Activated T-cell treated with anti-CD3 and anti-CD28 coated beads, Interleukin-2, amount 50 U/mL, for 24 hours (primary cell): ENCODE measurements around the gene LDB3.
"Not testable (repeated sequence)": the region's sequence is repeated elsewhere in the genome, so short reads cannot be mapped to it uniquely, and the experiment has no call there.

Experiments
- DNase-seq: peaks from one replicate; pipeline ENCODE4 v3.0.0-alpha.2; 2020
- H3K27ac Mint-ChIP-seq: 2 replicates; pipeline ENCODE4 v1.8.0; 2020; ENCODE audit warnings: mild to moderate bottlenecking, mixed read lengths
- H3K27me3 Mint-ChIP-seq: 2 replicates; pipeline ENCODE4 v1.8.0; 2020; ENCODE audit warnings: mixed read lengths
- H3K36me3 Mint-ChIP-seq: 2 replicates; pipeline ENCODE4 v1.8.0; 2020; ENCODE audit warnings: low read depth, mixed read lengths
- H3K4me1 Mint-ChIP-seq: 2 replicates; pipeline ENCODE4 v1.8.0; 2020; ENCODE audit warnings: low read depth, mixed read lengths
- H3K4me3 Mint-ChIP-seq: 2 replicates; pipeline ENCODE4 v1.8.0; 2020; ENCODE audit warnings: mild to moderate bottlenecking, moderate library complexity, mixed read lengths
- H3K9me3 Mint-ChIP-seq: 2 replicates; pipeline ENCODE4 v1.8.0; 2020; ENCODE audit warnings: mixed read lengths

Gene LDB3

DNA sequence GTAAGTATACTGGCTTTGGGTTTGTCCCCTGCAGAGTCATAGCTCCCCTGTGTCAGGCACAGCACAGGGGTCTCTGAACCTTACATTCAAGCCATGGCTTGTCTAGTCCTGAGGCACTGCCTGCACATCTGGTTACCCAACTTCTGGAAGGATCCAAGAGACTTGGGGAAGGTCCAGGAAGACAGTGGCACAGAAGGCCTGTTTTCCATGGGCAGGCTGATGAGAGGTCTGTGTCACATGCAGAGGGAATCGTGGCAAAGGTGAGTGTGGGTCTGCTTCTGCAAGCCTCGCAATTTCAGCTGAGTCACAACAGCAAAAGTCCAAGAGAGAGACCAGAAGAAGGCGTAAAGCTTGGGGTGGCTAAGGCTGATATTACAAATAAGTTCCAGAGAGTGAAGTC lies 59.7 kb downstream of the LDB3 start:
- Mint-ChIP-seq H3K9me3 (no peaks in the 10 kb centered on the region), H3K4me1 (peaks cover 6% of the 10 kb centered on the region), H3K4me3 (no peak overlapping the region), H3K27me3 (no peaks in the 10 kb centered on the region), H3K36me3 (no peaks in the 10 kb centered on the region), H3K27ac (no peak overlapping the region)
- no peak for DNase-seq

DNA sequence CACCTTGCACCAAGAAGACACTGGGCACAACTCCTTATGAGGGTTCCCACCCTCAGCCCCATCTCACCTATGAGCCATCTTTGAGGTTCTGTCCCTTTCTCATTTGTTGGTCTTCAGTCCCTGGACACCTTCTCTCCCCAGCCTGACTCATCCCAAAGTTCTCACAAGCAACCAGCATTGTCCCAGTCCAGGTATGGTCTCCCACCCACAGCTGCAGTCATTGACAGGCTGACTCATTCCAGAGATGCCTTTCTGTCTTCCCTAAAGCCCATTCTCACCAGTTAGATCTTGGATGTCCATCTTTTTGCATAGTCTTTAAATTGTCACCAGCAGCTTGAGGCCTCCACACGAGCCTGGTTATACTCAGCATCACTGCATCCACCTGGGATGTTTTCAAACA lies 61.4 kb downstream of the LDB3 start:
- no peaks in the 10 kb centered on the region for H3K4me1 Mint-ChIP-seq
- no peak for DNase-seq
- no peaks in the 10 kb centered on the region for H3K36me3 Mint-ChIP-seq
- no peaks in the 10 kb centered on the region for H3K27me3 Mint-ChIP-seq
- no peak overlapping the region for H3K4me3 Mint-ChIP-seq
- no peaks in the 10 kb centered on the region for H3K9me3 Mint-ChIP-seq
- no peak overlapping the region for H3K27ac Mint-ChIP-seq

DNA sequence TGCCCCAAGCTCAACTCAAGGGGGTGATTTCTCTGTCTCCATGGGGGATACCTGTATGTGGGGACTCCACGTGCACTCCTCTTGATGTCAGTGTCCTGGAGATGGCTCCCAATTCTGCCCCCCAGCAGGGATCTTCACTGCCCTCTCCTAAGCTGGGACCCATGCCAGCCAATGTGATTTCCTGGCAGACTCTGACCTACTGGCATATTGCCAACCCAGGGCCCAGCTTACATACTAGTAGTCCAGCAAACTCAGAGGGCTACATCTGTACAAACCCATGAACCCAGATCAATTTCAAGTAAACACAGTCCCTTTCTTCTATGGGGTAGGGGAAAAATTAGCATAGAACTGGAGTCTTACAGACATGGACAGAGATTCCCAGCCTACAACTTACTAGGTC lies 61.9 kb downstream of the LDB3 start:
- Mint-ChIP-seq H3K36me3 (no peaks in the 10 kb centered on the region), H3K27ac (no peak overlapping the region), H3K27me3 (no peaks in the 10 kb centered on the region), H3K4me1 (no peaks in the 10 kb centered on the region), H3K4me3 (no peak overlapping the region), H3K9me3 (no peaks in the 10 kb centered on the region)
- no peak for DNase-seq

DNA sequence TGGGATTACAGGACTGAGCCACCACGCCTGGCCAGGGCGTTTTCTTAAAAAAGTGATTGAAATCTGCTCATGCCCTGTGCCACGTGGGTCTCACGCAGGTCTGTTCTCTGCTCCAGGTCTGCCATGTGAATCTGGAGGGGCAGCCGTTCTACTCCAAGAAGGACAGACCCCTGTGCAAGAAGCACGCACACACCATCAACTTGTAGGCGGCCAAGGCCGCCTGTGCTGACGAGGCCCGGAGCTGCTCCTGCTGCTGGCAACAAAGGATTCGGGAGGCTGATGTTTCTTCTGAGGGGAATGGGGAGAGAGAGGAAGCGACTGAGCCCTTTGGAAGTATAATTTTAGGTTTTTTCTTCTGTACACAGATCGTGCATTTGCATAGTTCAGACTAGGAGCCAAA lies 64.5 kb downstream of the LDB3 start:
- no peak for DNase-seq
- Mint-ChIP-seq H3K36me3 (no peaks in the 10 kb centered on the region), H3K4me1 (no peaks in the 10 kb centered on the region), H3K4me3 (no peak overlapping the region), H3K27me3 (no peaks in the 10 kb centered on the region), H3K9me3 (no peaks in the 10 kb centered on the region), H3K27ac (no peak overlapping the region)

DNA sequence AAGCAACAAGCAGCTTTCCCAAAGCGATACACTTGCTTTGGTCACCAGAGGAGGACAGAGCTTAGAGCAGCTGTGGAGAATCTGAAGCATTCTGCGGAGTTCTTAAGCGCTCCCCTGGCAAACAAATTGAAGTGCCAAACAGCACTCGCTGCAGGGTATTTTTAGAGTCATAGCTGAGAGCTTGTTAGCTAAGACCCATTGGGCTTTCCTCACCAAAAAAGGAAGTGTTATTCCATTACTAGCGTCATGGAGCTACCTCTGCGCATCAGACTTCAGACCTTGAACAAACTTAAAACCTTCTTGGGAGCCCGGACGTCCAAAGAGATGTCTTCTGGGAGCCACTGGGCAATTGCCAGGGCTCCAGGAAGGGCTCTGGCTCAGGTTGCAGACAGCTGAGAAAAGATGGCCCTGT lies 65.0 kb downstream of the LDB3 start:
- H3K36me3 Mint-ChIP-seq = no peaks in the 10 kb centered on the region
- no peak overlapping the region for H3K4me3 Mint-ChIP-seq
- no peak overlapping the region for H3K27ac Mint-ChIP-seq
- H3K9me3 Mint-ChIP-seq = no peaks in the 10 kb centered on the region
- no peaks in the 10 kb centered on the region for H3K4me1 Mint-ChIP-seq
- H3K27me3 Mint-ChIP-seq = no peaks in the 10 kb centered on the region
- DNase-seq = no peak

DNA sequence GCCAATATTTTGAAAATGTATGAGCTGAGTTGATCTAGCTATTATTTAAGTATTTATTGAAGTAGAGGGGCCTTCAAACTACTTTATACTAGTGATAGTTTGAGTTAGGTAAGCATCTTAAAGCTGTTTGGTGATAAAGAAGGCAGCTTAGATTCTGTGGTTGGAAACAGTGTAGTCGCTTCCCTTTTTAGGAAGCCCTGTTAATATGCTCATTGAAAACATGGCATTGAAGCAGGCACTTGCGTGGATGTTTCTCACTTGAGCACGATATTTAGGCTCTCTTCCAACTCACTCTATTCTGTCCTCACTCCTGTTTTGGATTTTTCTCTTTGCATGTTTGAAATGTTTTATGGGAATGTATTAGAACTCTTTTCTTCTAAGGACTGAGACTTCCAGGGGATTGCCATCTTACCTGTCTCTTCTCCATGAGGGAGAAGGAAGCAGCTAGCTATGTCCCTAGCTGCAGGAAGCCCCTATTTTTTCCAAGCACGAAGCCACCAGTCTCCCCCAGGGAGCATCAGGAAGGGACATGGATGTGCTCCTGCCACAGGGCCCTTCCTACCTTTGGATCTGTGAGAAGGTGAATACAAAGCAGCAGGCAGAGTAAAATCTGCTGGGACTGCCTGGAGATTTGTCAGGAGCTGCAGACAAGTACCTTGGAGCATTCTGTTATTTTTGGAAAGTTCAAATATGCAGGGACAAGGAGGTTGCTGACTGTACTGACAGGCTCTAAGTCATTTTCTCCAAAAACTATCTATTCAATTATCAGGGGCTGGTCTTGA lies 66.1 kb downstream of the LDB3 start:
- Mint-ChIP-seq H3K27ac (no peak overlapping the region), H3K4me3 (no peak overlapping the region), H3K27me3 (peaks cover under 1% of the 10 kb centered on the region), H3K4me1 (no peaks in the 10 kb centered on the region), H3K36me3 (no peaks in the 10 kb centered on the region), H3K9me3 (no peaks in the 10 kb centered on the region)
- DNase-seq = no peak

DNA sequence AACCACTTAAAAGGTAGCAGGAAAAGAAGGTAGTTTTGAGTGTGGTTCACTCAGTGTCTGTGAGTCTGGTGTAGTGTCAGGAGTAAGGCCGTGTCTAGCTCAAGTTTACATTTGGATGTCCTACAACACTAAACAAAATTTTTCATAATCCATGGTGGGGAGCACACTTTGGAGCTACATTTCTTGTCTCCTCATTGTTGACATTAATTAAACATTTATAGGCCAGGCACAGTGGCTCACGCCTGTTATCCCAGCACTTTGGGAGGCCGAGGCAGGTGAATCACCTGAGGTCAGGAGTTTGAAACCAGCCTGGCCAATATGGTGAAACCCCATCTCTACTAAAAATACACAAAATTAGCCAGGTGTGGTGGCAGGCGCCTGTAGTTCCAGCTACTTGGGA lies 67.0 kb downstream of the LDB3 start:
- not testable (repeated sequence) for H3K36me3 Mint-ChIP-seq, H3K4me1 Mint-ChIP-seq, H3K27ac Mint-ChIP-seq, H3K4me3 Mint-ChIP-seq, H3K9me3 Mint-ChIP-seq, H3K27me3 Mint-ChIP-seq, DNase-seq

DNA sequence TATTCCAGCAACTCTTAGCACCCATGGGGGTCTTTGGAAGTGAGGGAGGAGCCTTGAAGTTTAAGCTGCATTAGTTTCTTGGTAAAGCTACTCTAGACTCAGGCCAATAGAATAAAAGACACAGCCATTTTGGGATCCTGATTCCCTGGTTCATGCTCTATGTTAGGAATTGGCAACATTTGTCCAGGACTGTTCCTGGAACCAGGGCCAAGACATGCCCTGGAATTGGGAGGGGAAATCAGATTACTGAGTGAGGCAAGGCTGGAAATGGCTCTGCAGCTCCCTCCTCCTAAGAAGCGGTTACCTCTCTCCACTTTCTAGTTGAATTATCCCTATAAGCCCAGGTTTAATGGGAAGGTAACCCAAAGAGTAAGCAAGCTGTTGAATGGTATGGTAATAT lies 73.9 kb downstream of the LDB3 start:
- DNase-seq = no peak
- Mint-ChIP-seq H3K4me1 (no peaks in the 10 kb centered on the region), H3K9me3 (no peaks in the 10 kb centered on the region), H3K4me3 (no peak overlapping the region), H3K36me3 (no peaks in the 10 kb centered on the region), H3K27me3 (peaks cover 3% of the 10 kb centered on the region), H3K27ac (no peak overlapping the region)

DNA sequence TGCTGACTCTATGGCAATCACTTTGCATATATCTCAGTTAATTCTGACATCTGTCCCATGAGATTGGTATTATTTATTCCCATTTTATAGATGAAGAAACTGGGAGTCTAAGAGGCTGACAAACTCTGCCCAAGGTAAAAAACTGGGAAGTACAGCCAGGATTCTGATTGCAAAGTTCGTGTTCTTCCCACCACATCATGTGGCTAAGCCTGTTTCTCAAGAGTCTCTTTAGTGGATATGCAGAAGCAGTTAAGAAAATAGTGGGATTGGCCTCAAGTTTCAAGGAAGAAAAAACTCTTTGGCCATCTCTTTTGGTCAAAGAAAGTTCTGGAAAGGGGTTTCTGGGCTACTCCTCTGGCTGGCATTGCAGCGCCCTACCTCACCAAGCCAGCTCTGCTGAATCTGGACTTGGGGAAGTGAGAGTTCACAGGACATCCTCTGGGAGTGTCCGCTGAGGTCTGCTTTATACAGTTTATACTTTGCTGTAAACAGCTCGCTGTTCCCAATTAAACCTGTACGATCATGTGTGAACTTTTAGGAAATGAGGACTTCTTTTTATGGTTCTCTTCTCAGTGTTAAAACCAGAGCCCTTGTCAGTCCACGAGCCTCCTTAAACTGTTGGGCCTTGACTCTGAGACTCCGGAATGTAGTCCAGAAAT lies 75.9 kb downstream of the LDB3 start:
- H3K4me1 Mint-ChIP-seq = no peaks in the 10 kb centered on the region
- no peak overlapping the region for H3K27ac Mint-ChIP-seq

DNA sequence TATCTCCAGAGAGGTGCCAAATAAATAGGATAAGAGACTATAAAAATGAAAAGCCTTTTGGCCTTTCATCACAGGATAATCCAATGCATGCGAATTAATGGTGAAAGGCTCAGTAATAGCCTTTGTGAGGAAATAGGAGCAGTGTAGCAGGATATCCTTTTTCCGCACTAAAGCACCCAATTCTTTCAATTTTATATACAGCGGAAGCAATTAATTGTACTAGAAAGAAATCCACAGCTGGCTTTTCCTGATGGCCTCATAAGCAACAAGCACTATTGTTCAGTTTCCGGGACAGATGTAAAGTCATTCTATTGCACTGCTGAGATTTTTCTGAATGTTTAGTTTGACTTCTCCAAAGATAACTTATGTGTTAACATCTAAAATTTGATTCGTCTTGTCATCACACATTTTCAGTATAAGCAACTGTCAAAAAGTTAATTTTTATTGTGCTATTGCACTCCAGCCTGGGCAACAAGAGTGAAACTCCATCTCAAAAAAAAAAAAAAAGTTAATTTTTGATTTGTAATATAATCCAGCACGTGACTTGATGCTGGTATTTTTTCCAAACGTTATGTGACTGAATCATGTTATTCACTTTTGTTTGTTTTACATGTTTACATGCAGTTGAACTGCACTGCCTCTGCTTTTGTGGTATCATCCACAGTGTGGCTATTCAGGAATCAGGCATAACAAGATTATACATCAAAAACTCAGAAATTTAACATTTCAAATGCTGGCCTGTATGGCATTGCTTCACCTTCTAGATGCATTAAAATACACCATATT lies 79.7 kb downstream of the LDB3 start:
- DNase-seq = no peak
- no peak overlapping the region for H3K27ac Mint-ChIP-seq
- H3K4me1 Mint-ChIP-seq = no peaks in the 10 kb centered on the region
- no peak overlapping the region for H3K4me3 Mint-ChIP-seq
- H3K27me3 Mint-ChIP-seq = peaks cover 2% of the 10 kb centered on the region
- no peaks in the 10 kb centered on the region for H3K9me3 Mint-ChIP-seq
- H3K36me3 Mint-ChIP-seq = no peaks in the 10 kb centered on the region

More for the DNA sequence above, 75.9 kb downstream of the LDB3 start:
- no peak for DNase-seq
- Mint-ChIP-seq H3K4me3 (no peak overlapping the region), H3K9me3 (no peaks in the 10 kb centered on the region), H3K36me3 (no peaks in the 10 kb centered on the region), H3K27me3 (peaks cover 3% of the 10 kb centered on the region)

DNA sequence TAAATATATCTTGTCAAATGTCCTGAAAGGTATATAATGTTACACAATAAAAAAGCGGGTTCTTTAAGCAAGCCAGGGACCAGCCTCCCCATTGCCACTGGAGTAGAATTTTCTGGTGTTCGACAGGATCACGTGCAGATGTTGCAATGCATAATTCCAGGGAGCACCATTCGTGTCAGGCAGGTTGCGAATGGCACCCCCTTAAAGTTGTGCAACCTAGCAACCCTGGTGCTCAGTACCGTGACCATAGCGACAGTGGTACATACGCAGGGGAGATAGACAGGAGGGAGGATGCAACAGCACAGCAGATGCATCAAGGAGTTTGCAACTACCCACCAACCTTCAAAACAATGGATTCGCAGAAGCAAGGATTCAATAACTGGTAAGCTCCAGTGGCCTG lies 81.5 kb downstream of the LDB3 start:
- Mint-ChIP-seq H3K27ac (no peak overlapping the region), H3K4me3 (no peak overlapping the region), H3K4me1 (peaks cover 2% of the 10 kb centered on the region), H3K27me3 (peaks cover 2% of the 10 kb centered on the region), H3K9me3 (no peaks in the 10 kb centered on the region), H3K36me3 (no peaks in the 10 kb centered on the region)
- DNase-seq = no peak

DNA sequence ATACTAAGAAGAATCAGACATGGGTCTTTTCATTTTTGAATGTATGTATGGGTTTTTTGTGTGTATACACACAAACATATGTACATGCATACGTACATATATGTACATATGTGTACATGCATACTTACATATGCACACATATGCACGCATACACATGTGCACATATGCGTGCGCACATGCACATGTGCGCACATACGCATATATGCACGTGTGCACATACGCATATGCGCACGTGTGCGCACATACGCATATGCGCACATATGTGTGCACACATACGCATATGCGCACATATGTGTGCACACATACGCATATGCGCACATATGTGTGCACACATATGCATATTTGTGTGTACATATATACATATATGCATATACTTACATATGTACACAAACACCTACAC lies 83.2 kb downstream of the LDB3 start:
- Mint-ChIP-seq H3K4me3 (no peak overlapping the region), H3K27me3 (peaks cover 5% of the 10 kb centered on the region), H3K27ac (no peak overlapping the region)

DNA sequence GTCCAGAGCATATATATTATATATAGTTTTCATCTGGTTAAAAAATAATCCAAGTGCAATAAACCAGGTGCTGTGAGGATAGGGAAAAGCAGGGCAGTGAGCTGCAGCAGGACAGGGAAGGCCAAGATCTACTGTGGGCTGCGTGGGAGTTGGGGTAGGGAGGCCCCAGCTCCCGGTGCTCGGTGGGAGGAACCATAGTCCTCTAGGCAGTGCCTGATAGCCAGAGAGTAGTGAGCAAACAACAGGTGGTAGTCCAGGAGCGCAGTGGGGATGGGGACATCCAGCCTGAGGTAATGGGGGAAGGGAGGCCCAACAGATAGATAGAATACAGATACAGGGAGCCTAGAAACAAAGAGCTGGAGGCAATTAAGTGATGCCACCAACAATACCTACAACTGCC lies 84.0 kb downstream of the LDB3 start:
- H3K27ac Mint-ChIP-seq = no peak overlapping the region
- peaks cover 9% of the 10 kb centered on the region for H3K4me1 Mint-ChIP-seq
- H3K27me3 Mint-ChIP-seq = peaks cover 6% of the 10 kb centered on the region
- no peak for DNase-seq
- peaks cover under 1% of the 10 kb centered on the region for H3K36me3 Mint-ChIP-seq
- no peak overlapping the region for H3K4me3 Mint-ChIP-seq
- no peaks in the 10 kb centered on the region for H3K9me3 Mint-ChIP-seq

More for the DNA sequence above, 83.2 kb downstream of the LDB3 start:
- H3K4me1 Mint-ChIP-seq = peaks cover 8% of the 10 kb centered on the region
- no peaks in the 10 kb centered on the region for H3K36me3 Mint-ChIP-seq
- no peaks in the 10 kb centered on the region for H3K9me3 Mint-ChIP-seq
- DNase-seq = no peak

DNA sequence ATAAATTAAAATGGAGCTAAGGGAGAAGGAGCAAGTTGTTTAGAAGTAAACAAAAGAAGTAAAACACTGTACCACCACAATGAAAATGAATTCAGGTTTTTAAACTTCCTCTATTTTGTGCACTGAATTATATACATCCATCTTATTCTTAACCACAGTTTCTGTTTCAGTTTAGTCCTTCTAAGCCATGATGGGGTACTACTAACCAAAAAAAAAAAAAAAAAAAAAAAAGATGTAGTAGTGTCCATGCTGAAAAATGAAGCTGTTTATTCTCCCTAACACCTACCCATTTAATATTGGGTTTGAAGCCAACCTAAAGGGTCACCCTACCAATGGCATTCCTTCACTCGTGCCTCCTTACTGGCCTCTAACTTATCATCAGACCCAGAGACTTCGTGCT lies 84.7 kb downstream of the LDB3 start:
- no peak for DNase-seq
- no peaks in the 10 kb centered on the region for H3K9me3 Mint-ChIP-seq
- H3K4me3 Mint-ChIP-seq = no peak overlapping the region
- H3K27ac Mint-ChIP-seq = no peak overlapping the region
- peaks cover 3% of the 10 kb centered on the region for H3K36me3 Mint-ChIP-seq
- peaks cover 16% of the 10 kb centered on the region for H3K4me1 Mint-ChIP-seq
- H3K27me3 Mint-ChIP-seq = peaks cover 13% of the 10 kb centered on the region
